ENCODE data around the gene NPW.
A peak's percentile ranks its signal among the peaks of the same experiment; 100 is the strongest.

DNA sequence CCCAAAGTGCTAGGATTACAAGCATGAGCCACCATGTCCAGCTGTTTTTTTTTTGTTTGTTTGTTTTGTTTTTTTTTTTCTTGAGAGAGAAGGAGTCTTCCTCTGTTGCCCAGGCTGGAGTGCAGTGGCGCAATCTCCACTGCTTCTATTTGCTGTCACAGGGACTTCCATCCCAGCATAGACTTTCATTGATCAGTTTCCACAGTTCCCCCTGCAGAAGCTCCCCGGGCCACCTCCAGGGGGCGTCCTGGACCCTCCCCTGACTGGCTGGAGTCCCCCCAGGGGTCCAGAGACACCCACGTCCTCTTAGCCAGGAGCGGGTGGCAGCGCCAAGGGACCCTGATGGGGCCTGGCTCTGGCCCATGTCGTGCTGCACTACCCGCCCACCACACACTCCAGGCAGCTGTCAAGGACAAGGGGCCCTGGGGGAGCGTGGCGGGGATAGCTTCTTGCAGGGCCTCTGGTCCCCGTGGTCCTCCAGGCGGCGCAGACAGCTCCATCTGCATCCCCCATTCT, 3.1 kb upstream of the NPW start:
- TF ChIP-seq, protein P1, sequence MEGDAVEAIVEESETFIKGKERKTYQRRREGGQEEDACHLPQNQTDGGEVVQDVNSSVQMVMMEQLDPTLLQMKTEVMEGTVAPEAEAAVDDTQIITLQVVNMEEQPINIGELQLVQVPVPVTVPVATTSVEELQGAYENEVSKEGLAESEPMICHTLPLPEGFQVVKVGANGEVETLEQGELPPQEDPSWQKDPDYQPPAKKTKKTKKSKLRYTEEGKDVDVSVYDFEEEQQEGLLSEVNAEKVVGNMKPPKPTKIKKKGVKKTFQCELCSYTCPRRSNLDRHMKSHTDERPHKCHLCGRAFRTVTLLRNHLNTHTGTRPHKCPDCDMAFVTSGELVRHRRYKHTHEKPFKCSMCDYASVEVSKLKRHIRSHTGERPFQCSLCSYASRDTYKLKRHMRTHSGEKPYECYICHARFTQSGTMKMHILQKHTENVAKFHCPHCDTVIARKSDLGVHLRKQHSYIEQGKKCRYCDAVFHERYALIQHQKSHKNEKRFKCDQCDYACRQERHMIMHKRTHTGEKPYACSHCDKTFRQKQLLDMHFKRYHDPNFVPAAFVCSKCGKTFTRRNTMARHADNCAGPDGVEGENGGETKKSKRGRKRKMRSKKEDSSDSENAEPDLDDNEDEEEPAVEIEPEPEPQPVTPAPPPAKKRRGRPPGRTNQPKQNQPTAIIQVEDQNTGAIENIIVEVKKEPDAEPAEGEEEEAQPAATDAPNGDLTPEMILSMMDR (IDR thresholded peaks at IDR 0.05; ENCODE audit: low read depth, low read length, poor library complexity, severe bottlenecking), result peak; percentile 76
- TF ChIP-seq EZH2phosphoT487 (IDR thresholded peaks at IDR 0.05; ENCODE audit: borderline replicate concordance, low read length), result no peak

Data from DOHH2 (cell line).